NCI-H2196 (cell line): ENCODE measurements around the gene EEA1.
A peak's percentile ranks its signal among the peaks of the same experiment; 100 is the strongest.
"Not testable (repeated sequence)": the region's sequence is repeated elsewhere in the genome, so short reads cannot be mapped to it uniquely, and the experiment has no call there.

Experiments
- DNase-seq: peaks from one replicate; lab custom pipeline; 2025; ENCODE audit not compliant: unreplicated experiment; lab: John Stamatoyannopoulos, UW

EEA1 gene

DNA sequence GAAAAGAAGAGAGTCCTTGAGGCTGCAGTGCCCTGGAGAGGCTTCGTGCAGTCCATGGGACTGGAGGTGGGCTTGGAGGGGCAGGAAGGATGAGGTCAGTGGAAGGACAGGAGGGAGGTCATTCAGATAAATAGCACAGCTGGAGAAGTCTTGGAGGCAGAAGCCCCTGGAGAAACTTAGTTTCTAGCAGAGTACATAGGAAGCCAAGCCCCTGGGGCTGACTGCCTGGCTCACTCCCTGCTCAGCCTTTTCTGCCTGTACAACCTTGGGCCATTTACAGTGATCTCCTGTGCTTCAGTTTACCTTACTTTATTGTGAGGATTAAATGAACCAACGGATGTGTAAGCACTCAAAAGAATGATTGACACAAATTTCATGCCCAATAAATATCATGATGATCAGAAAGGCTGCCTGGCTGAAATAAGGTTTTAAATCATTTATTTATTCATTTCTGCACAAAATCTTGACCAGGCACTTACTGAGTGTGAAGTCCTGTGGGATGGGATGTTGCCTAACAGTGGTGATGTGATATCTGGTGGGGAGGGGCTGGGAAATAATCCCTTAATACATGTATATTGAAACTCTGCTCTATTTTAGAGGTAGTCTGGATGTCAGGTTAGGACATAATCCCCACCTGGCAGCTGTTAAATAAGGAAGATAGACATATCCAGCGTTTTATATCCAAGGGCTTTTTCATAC, 172.0 kb downstream of the EEA1 start:
- DNase-seq: no peak

DNA sequence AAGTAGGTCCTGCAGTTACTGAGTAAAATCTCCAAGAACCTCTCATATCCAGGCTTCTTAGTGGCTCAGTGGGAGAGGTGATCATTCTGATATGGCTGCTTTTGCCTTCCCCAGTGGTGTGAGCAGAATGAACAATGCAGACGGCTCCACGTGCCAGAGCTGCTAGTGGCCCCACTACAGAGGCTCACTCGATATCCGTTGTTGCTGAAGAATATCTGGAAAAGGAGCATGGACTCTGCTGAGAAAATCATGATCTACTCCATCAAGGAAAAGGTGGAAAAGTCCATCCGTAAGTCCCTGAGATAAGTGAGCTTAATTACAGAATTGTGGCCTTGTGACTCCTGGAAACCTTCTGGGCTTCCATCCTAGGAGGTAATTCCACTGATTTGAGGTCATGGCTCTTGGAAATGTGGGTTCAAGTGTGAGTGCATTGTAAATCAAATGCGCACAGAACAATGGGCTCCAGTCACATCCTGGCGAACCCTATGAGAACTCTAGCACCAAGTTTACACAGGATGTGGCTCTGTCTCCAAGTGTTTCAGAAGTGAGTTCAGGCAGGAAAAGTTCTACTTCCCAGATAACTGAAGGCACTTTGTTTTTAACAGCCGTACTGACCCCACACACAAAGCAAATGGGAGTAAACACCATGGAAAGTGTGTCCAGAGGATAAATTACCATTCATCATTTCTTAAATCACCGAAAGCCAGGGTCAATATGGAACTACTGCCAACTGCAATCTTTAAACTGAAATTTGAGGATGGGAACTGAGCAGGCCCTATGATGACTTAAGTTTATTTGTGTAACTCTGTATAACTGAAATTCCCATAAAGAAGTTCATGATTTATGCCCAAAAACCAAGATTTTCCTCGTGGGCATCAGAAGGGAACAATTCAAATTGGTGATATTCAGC, 174.9 kb downstream of the EEA1 start:
- DNase-seq: no peak

DNA sequence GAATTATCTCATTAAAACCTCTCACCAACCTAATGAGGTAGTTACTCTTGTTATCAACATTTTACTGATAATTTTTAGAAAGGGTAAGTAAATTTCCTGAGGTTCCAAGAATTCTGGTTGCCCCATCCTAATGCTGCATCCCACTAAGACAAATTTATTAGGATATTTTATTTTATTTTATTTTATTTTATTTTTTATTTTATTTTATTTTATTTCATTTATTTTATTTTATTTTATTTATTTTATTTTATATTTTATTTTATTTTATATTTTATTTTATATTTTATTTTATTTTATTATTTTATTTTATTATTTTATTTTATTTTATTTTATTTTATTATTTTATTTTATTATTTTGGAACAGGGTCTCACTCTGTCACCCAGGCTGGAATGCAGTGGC, 179.4 kb downstream of the EEA1 start:
- not testable (repeated sequence) for DNase-seq

DNA sequence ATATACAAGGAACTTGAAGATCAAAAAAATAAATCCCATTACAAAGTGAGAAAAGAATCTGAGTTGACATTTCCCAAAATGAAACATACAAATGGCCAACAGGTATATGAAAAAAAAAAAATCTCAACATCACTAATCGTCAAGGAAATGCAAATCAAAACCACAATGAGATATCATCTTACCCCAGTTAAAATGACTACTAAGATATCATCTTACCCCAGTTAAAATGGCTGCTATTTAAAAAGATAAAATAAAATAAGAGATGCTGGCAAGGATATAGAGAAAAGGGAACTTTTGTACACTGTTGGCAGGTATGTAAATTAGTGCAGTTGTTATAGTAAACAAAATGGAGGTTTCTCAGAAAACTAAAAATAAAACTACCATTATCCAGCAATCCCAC, 181.9 kb downstream of the EEA1 start:
- no peak for DNase-seq

DNA sequence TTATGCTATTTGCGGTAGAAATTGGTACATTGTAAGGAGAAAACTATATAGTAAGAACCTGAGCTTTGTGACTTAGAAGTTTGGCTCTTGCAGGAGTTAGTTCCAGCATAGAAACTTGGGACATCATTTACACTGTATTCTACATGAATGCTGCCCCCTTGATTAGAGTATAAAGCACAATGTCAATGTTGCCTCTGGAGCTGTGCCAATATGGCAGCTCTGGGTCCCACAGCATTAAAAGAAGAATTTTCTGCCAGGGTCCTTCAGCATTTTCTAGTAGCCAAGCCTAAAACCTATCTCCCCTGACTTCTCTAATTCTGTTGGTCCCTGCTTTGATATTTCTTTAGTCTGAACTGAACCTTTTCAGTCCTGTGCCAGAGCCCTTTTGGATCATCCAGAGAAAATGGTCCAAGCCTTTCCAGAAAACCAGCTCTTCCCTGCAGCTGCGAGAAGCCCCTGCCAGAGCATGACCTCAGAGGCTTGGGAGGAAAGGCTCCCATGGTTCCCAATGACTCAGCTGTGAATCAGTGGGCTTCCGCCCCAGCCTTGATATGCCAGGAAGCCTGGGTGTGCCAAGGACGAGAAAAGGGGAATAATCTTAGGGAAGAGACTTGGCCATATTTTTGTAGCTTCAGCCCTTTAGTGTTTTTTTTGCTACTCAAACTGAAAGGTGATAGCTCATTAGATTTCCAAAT, 183.1 kb downstream of the EEA1 start:
- no peak for DNase-seq

DNA sequence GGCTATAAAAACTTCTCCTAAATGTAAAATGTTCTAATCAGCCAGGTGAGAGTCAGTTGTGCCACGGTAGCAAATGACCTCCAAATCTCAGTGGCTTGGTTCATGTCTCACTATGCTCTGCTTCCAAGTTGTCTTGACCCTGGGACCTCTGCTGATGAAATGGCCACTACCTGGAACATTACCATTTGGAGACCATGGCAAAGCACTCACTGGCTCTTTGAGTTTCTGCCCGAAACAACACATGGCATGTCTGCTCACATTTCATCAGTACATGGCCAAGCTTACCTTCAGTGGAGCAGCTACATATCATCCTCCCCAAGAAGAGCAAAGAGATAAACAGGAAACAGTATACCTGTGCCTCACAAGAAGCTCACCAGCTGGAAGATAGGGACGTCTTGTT, 186.1 kb downstream of the EEA1 start:
- no peak for DNase-seq

DNA sequence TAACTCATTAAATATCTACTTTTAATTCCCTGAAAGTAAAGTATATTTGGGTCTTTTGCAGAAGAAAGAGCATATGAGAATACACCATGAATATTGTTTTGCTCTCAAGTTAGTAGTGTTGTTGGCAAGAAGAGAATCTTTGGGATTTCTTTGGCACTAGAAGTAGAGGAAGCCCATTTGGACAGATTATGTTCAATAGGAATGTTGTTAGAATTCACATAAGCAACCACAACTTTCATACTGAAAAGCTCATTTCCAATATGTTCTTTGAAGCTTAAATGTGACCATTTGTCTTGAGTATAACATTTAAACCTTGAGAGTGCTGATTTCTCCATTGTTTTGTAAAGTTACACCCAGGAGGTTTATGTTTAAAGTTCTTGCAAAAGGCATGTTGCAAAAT, 188.7 kb downstream of the EEA1 start:
- DNase-seq: no peak

DNA sequence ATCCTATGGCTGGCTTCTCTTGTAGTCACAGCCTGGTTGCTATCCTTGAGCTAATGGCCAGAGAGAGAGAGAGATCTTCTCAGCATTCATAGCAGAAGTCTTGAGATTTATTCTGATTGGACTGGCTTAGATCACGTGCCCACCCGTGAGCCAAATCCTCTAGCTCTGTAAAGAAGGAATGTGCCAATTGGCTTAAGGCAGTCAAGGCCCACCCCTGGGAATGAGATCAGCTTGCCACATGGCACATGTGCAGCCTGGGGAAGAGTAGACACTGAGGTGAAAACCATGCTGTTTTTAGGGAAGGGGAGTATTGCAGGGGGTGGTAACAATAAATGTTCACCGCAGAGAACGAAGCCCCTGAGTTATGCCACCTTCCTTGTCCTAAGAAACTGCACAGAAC, 190.0 kb downstream of the EEA1 start:
- no peak for DNase-seq

DNA sequence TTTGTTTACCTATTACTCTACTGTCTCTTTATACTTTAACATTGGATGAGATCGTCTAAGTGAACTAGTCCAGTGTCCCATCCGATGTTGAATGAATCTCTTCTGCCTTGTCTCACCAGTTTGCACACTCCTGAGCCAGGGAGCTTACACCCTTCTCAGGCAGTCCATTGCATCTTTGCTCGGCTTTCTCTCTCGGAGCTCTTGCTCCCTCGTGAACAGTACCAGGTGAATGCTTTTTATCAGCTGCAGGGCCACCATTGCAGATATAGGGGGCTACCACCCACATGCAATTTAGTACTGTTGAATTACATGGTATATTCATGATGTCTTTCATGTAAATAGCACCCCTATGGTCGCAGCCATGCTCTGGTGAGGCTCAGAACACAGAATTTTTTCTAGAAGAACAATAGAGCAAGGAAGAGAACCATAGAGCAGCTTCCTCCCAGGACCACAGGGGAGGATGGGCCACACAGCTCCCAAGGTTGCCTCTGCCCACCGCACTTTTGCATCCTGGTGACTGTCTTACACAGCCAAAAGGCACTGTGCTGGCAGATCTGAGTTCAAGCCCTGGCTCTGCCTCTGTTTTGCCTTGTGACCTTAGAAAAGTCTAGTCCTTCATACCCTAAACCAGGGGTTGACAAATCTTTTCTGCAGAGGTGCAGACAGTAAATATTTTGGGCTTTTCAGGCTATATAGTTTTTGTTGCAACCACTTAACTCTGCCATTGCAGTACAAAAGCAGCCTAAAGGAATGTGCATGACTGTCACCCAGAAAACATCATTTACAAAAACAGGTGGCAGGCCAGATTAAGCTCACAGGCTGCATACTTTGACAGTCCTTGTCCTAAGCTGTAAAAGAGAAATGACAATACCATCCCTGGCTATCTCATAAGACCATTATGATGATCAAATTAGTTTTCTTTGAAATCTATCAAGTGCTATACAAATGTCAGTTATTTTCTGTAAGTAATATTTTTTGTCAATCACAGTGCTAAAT, 190.9 kb downstream of the EEA1 start:
- no peak for DNase-seq

DNA sequence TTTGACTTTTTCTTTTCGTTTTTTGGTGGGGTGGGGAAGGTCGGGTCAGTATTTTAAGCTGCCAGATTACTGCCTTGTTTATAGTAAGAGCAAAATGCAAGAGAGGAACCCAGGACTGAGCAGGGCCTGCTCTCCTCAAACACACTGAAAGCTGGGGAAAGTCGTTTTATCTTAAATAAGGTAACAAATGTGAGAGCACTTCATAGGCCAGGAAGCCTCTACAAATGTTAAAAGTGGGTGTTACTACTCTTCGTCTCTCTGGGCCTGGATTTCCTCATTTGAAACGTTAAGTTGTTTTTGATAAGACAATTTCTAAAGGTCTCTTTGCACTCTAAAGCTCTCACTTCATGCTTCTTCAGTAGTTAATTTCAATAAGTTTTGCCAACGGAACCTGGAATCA, 192.5 kb downstream of the EEA1 start:
- DNase-seq: no peak

DNA sequence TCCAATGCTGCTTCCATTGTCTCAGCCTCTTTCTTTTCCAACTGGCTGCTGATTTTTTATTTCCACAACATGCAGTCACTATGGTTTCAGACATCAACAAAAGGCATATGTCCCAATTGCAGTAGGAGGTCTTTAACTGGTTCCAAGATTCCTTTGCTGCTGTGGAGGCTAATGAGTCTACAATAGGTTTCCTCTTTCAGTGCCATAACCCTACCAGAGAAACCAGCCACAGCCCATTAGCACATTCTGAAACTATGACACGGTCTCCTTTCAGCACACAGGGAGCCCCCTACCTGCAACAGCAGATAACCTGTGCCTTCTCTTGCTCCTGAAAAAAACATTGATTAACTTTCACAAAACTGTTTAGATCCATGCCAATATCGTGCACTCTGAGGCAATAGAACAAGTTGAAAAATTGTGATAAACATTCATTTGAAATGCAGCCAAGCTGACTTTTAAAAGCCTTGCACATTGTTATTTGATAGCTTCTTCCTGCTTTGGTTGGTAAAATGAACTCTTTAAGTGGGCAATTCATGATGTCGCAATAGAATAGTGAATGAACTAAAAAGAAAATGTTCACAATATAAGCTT, 193.9 kb downstream of the EEA1 start:
- peak; percentile 72 for DNase-seq

DNA sequence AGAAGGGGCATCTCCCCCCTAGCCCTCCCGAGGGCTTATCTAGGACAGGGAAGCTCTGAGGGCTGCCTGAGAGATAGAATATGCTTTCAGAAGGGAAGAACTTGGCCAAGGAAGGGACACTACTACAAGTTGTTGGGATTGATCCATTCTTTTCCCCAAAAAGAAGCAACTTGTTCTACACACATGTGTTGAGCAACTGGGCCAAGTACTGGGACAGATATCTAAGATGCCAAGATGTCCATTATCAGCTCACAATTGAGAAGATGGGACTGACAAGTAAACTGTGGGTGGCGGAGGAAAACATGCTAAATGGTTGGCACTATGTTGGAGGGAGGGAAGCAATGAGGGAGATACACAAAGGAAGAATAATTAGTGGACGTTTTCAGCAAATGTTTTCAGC, 195.4 kb downstream of the EEA1 start:
- no peak for DNase-seq

DNA sequence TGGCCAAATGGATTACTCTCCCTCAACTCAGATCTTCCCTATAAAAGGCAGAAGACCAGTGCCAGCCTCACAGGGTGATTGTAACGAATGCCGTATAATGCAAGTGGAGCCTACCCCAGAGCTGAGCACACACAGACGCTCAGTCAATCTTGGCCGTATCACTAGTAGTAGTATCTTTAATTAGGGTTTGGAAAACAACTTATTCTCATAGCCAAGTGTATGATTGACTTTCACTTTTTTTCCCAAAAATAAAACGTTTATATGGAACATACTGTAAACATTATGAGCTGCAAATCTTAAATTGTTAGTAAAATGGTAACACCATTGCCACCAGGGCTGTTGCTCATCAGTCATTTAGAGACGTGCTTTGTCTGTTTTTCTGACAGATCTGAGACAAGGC, 195.9 kb downstream of the EEA1 start:
- no peak for DNase-seq

DNA sequence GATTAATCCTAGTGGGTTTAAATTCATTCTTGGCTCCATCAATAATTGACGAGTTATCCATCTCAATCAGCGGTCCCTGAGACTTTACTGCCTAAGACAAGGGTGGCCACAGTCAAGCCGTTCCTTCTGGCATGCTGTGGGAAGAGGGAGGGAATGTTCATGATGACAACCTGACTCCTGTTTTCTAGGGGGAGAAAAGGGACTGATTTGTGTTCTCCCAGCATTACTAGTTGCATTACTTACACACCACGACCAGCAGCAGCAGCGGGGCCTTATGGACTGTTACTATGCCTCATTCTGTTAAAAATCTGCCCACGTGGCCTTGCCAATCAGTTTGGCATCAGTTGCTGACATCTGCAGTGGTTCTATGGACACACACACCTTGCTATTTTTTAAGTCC, 196.4 kb downstream of the EEA1 start:
- DNase-seq: no peak

DNA sequence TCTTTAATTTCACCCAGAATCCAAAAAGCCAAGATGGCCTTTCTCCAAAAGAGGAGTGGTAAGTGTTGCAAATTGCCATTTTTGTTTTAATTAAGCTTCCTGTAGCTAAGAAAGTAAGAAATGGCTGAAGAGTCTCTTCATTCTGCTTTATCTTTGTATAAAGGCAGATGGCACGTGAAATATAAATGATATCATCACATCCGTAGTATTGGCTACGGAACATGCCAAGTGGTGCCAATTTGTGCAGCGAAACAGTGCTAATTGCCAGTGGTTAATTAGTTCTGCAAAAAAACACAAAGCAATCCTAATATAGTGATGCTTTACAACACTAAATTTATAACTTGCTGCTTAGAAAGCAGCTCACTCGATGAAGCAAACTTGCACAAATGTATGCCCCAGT, 196.9 kb downstream of the EEA1 start:
- DNase-seq: no peak

DNA sequence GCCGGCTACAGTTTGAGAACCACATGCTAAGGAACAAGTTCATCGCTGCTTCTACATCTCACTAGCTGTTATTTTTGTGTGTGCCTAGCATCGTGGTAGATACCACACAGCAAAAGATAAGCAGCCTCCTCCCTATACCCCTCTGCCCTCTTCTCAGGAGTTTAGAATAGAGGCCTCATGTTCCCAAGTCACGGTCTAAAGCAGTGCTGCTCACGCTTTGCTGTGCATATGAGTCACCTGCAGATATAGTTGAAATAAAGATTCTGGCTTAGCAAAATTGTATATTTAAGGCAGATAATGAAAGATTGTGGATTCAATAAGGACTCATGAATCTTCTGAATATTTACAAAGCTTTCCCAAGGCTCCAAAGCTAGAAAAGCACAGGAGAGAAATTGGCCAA, 198.3 kb downstream of the EEA1 start:
- no peak for DNase-seq

DNA sequence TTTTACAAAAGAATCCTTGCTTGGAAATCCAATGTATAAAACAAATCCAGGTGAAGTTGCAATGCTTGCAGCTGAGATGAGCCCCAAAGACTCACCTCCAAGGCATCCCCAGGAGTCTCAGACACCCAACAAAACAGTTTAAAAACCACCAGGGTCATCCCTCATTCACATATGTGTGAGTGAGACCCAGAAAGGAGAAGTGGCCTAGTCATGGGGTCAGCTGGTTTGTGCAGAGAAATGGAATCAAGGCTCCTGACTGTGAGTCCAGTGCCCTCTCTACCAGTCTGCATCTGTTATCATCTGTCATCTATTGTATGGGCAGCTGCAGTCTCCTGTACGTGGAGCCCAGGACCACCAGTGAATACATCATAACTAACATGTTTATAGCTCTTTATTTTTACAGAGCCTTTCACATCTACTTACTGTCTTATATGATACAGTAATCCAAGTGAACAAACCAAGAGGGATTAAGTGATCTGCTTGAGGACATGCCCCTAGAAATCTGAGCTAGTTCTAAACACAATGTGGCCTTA, 199.3 kb downstream of the EEA1 start:
- no peak for DNase-seq

DNA sequence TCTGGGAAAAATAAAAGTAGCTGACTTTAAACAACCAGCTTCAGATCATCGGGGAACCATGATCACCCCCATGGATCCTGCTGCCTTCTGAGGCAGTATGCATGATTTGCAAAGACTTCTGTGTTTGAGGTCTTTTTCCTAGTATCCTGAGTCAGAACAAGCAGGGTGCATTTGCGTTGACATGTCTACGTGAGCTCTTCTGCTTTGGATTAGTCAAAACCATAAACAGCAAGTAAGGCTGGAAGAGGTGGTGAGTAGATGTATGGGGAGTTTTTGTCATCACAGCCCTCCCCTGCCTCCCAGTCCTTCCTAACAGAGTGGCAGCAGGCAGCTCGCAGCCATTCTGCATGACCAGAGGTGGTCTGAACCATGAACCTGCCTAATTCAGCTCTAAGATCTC, 202.2 kb downstream of the EEA1 start:
- DNase-seq: no peak

DNA sequence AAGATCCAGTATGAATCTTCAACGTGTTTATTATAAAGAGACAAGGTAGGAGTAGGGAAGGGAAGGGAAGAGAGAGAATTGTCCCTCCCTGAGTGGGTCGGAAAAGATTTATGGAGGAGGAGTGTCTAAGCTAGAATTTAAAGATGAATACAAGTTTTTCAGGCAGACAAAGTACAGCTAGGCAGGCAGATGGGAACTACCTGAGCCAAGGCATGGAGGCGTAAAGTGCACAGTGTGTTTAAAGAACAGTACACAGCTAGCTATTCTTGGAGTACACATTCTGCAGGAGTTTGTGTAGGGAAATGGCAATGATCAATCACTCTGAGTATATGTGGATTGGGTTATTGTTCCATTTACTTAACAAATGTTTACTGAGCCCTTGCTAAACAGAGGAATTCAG, 206.2 kb downstream of the EEA1 start:
- no peak for DNase-seq

DNA sequence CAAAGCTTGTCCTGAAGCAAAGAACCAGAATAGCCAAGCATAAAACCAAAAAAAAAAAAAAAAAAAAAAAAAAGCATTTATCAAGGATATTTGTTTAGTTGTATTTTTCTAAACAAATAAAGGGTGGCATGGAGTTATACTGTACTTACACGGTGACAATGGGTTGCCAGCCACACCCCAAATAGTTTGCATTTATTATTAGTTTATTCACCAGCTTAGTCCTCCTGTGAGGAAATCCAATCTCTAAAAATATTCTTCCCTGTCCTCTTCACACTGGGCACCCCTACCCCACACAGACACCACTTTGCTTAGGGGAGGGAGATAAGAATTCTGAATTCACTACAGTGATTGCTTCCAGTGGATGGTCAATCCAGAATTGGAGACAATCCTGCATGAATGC, 207.4 kb downstream of the EEA1 start:
- DNase-seq: no peak
